ENCODE measurements around the gene CACNB1.

GRCh38 chr17:39183045-39183444, 14.4 kb downstream of the CACNB1 start:
- TF ChIP-seq, protein P1, sequence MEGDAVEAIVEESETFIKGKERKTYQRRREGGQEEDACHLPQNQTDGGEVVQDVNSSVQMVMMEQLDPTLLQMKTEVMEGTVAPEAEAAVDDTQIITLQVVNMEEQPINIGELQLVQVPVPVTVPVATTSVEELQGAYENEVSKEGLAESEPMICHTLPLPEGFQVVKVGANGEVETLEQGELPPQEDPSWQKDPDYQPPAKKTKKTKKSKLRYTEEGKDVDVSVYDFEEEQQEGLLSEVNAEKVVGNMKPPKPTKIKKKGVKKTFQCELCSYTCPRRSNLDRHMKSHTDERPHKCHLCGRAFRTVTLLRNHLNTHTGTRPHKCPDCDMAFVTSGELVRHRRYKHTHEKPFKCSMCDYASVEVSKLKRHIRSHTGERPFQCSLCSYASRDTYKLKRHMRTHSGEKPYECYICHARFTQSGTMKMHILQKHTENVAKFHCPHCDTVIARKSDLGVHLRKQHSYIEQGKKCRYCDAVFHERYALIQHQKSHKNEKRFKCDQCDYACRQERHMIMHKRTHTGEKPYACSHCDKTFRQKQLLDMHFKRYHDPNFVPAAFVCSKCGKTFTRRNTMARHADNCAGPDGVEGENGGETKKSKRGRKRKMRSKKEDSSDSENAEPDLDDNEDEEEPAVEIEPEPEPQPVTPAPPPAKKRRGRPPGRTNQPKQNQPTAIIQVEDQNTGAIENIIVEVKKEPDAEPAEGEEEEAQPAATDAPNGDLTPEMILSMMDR (IDR thresholded peaks at IDR 0.05), result no peak
- TF ChIP-seq POLR2AphosphoS5 (IDR thresholded peaks at IDR 0.05) (no peak), POLR2A (IDR thresholded peaks at IDR 0.05) (no peak)
